Measurements from ENCODE around the gene CAAP1. TPM values are rescaled to one million over a fixed set of nuclear protein-coding genes. Genes with fewer than 3 reads are reported as not detected.
"Not testable (repeated sequence)": the region's sequence is repeated elsewhere in the genome, so short reads cannot be mapped to it uniquely, and the experiment has no call there.

The CAAP1 gene
- total and polyA plus RNA-seq, 8 donors: 3.7 to 11.6 (median 7.8) TPM

GRCh38 chr9:26863074-26863473 is 29.5 kb downstream of the CAAP1 start:
- no peak overlapping the region for H3K4me3 ChIP-seq
- H3K9me3 ChIP-seq: no peaks in the 10 kb centered on the region
- H3K36me3 ChIP-seq: no peaks in the 10 kb centered on the region
- no peaks in the 10 kb centered on the region for H3K27me3 ChIP-seq
- ATAC-seq (no peak), DNase-seq (no peak), FAIRE-seq (peak; percentile 5)
- intact Hi-C loops (cut with DNase I): no loop called here
- H3K27ac ChIP-seq: no peak overlapping the region
- TF ChIP-seq, protein P1, sequence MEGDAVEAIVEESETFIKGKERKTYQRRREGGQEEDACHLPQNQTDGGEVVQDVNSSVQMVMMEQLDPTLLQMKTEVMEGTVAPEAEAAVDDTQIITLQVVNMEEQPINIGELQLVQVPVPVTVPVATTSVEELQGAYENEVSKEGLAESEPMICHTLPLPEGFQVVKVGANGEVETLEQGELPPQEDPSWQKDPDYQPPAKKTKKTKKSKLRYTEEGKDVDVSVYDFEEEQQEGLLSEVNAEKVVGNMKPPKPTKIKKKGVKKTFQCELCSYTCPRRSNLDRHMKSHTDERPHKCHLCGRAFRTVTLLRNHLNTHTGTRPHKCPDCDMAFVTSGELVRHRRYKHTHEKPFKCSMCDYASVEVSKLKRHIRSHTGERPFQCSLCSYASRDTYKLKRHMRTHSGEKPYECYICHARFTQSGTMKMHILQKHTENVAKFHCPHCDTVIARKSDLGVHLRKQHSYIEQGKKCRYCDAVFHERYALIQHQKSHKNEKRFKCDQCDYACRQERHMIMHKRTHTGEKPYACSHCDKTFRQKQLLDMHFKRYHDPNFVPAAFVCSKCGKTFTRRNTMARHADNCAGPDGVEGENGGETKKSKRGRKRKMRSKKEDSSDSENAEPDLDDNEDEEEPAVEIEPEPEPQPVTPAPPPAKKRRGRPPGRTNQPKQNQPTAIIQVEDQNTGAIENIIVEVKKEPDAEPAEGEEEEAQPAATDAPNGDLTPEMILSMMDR (IDR thresholded peaks at IDR 0.05): no peak
- whole genome bisulfite sequencing, 2 donors: 33 to 50% methylated on average over 1 of the region's 1 CpG
- no peaks in the 10 kb centered on the region for H3K4me1 ChIP-seq

- Histone ChIP-seq H3K27ac (no peak overlapping the region), H3K27me3 (no peaks in the 10 kb centered on the region), H3K4me1 (no peaks in the 10 kb centered on the region), H3K4me3 (no peak overlapping the region), H3K9me3 (no peaks in the 10 kb centered on the region), H3K36me3 (no peaks in the 10 kb centered on the region)
- intact Hi-C loops (cut with DNase I): no loop called here
- WGBS, 2 donors: 96 to 97% methylated on average over 1 of the region's 1 CpG
- TF ChIP-seq, protein P1 (IDR thresholded peaks at IDR 0.05): peak in 1 of 4 donors; percentile 10
- peak in 1 of 4 donors; percentile 44 for ATAC-seq
- DNase-seq: no peak
- FAIRE-seq: peak; percentile 54
These were observed 36.1 kb downstream of the CAAP1 start for GRCh38 chr9:26856413-26857032.

DNA sequence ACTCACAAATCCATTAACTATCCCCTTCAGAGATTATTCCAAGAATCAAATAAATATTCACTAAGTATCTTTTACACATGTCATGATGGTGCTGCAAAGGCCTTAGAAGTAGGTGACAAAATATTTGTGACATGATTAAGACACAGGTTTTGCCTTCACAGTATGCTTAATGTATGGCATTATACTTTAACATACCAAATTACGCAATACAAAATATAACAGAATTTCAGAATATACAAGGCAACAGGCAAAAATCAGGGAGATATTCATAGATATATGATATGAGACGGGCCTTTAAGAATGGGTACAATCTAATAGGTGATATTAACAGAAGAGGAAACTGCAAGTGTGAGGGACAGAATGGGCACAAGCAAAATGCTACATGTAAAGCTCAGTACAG is 41.6 kb downstream of the CAAP1 start:
- WGBS, 2 donors: 95 to 98% methylated on average over 2 of the region's 2 CpGs
- Histone ChIP-seq H3K4me1 (no peaks in the 10 kb centered on the region), H3K27ac (no peak overlapping the region), H3K36me3 (no peaks in the 10 kb centered on the region), H3K4me3 (no peak overlapping the region), H3K27me3 (no peaks in the 10 kb centered on the region), H3K9me3 (no peaks in the 10 kb centered on the region)
- ATAC-seq (no peak), DNase-seq (no peak), FAIRE-seq (no peak)
- intact Hi-C loops (cut with DNase I): no loop called here
- TF ChIP-seq, protein P1 (IDR thresholded peaks at IDR 0.05): no peak

DNA sequence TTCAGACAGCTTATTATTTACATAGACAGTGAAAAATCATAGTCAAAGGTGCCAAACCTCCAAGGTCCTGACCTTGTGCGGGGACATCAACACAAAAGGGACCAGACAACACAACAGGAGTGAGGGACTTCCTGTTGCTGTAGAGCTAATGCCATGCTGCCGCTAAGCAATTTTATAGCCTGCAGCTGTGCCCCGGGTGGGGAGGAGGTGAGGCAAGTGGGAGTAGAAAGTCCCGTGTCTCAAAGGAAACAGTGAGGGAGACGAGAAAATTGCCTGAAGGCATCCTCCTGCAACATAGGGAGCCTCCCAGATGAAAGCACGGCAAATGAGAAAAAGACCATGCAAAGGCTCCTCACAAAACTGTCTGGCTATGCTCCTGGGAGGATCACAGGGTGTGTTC is 58.8 kb downstream of the CAAP1 start:
- H3K27me3 ChIP-seq: no peaks in the 10 kb centered on the region
- DNase-seq (no peak), FAIRE-seq (no peak), ATAC-seq (no peak)
- H3K4me1 ChIP-seq: no peaks in the 10 kb centered on the region
- no peak overlapping the region for H3K4me3 ChIP-seq
- TF ChIP-seq, protein P1 (IDR thresholded peaks at IDR 0.05): no peak
- H3K27ac ChIP-seq: no peak overlapping the region
- 81 to 84% methylated on average over 6 of the region's 6 CpGs for WGBS, 2 donors
- no peaks in the 10 kb centered on the region for H3K36me3 ChIP-seq
- intact Hi-C loops (cut with DNase I): no loop called here
- no peaks in the 10 kb centered on the region for H3K9me3 ChIP-seq

GRCh38 chr9:26828391-26828955 is 64.1 kb downstream of the CAAP1 start:
- FAIRE-seq; H3K4me3 ChIP-seq; H3K4me1 ChIP-seq; H3K36me3 ChIP-seq; ATAC-seq; intact Hi-C loops (cut with DNase I); H3K27ac ChIP-seq; H3K27me3 ChIP-seq; DNase-seq; H3K9me3 ChIP-seq: not testable (repeated sequence)
- WGBS, 2 donors: 76 to 91% methylated on average over 4 of the region's 4 CpGs

Data from pancreas (tissue), 10 donors.